Right forelimb (tissue), 1 donor: Measurements from ENCODE around the gene MEIOB.
"Not testable (repeated sequence)": the region's sequence is repeated elsewhere in the genome, so short reads cannot be mapped to it uniquely, and the experiment has no call there.

Experiments
- DNase-seq: peaks from one replicate; pipeline ENCODE4 v3.0.0-alpha.2; 2018

Gene MEIOB

DNA sequence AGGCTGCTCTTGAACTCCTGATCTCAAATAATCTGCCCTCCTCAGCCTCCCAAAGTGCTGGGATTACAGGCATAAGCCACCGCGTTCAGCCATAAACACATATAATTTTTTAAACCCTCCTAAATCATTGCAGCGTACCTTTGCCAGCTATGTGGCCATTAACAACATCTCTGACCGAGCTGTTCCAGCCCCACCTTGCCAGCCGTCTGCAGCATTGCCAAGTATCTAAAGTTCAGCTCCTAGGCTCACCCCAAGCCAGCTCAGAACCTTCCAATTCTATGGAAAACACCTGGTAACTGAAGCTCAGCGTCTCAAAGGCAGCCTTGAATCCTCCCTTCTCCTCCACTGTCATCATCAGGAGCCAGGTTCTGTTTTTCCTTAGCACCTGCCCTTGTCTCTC lies 5.1 kb upstream of the MEIOB start:
- DNase-seq = no peak

- DNase-seq = no peak
Measured at GRCh38 chr16:1876468-1876867, 4.5 kb upstream of the MEIOB start.

- DNase-seq = not testable (repeated sequence)
Measured at GRCh38 chr16:1876066-1876465, 4.1 kb upstream of the MEIOB start.

GRCh38 chr16:1874854-1875253 lies 2.9 kb upstream of the MEIOB start:
- DNase-seq = no peak

DNA sequence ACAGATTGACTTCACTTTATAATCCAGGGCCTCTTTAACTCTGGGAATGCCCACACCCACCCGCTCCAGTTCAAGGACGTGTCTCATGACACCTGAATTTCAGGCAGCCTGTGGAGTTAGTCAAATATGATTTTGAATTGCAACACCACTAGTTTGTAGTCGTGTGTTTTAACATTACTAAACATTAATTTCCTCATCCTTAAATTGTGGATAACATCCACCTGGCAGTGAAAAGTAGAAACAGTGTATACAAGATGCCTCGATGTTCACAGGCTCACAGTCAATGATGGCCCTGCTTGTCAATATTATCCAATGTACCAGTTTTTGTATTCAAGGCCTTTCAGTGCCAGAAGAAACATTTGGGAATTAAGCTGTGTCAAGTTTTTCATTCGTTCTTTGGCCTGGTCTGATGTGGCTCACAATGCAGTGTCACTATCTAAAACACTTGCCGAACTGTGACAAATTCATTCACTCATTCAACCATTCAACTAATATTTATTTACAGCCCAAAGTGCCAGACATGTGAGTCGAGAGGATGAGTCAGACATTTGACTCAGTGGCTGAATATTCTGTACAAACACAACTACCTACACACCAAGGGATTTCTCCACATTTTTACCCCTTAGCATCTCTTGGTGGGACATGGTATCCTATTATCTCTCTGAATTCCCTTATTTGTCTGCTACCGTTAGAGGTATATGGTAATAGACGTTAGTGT lies 1.4 kb downstream of the MEIOB start:
- DNase-seq = no peak

- DNase-seq = no peak
Measured at GRCh38 chr16:1865902-1866690, 5.9 kb downstream of the MEIOB start.

DNA sequence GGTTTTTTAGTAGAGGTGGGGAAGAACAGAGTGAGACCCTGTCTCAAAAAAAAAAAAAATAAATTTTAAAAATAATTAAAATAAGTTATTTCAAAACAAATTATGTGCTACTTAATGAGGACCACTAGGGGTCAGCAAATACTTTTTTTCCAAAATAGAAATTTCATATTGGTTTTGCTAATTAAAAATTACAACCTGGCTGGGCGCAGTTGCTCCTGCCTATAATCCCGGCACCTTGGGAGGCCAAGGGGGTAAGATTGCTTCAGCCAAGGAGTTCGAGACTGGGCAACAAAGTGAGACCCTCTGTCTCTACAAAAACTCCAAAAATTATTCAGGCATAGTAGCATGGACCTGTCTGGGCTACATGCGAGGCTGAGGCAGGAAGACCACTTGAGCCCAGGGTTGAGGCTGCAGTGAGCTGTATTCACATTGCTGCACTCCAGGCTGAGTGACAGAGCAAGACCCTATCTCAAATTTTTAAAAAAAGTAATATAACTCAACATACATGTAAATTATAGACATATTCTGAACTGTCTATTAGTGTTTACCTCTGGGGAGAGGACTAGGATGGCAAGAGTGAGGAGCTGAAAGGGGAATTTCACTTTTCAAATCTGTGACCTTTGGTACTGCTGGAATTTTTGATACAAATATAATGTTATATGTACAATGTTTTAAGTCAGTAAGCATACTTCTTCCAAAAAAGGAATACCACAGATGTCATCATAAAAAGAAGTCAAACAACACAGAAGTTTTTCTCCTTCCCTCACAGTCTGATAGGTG lies 8.1 kb downstream of the MEIOB start:
- DNase-seq = no peak

DNA sequence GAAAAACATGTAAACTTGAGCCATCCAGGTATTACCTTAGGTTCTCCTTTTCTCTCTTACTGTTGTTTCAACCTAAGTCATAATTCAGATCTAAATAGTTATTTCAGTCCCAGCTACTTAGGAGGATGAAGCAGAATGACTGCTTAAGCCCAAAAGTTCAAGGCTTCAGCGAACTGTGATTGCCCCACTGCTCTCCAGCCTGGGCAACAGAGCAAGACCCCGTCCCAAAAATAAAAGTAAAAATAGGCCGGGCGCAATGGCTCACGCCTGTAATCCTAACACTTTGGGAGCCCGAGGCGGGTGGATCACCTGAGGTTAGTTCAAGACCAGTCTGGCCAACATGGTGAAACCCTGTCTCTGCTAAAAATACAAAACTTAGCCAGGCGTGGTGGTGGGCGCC lies 9.6 kb downstream of the MEIOB start:
- no peak for DNase-seq

- DNase-seq = no peak
Measured at GRCh38 chr16:1861730-1862129, 10.2 kb downstream of the MEIOB start.

- DNase-seq = no peak
Measured at GRCh38 chr16:1859650-1860049, 12.3 kb downstream of the MEIOB start.

- no peak for DNase-seq
Measured at GRCh38 chr16:1858189-1858865, 13.6 kb downstream of the MEIOB start.

GRCh38 chr16:1857433-1858097 lies 14.4 kb downstream of the MEIOB start:
- DNase-seq = no peak

DNA sequence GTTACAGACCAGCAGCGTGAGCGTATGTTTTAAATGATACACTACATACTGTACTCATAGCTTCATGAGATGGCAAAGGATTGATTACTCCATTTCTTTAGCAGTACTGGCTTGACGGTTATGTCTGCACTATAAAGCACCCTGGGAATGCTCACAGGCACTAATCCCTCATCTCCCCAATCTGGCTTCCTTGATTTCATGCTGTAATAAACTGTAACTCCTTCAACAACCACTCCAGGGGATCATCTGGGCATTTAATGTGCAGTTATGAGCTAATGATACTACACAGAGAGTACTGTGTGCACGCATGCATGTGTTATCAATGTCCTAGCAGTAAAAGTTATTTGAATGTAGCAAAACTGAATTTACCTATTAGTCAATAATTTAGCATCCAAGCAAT lies 20.2 kb downstream of the MEIOB start:
- no peak for DNase-seq

- DNase-seq = no peak
Measured at GRCh38 chr16:1850981-1851380, 21.0 kb downstream of the MEIOB start.

- DNase-seq = no peak
Measured at GRCh38 chr16:1846416-1846815, 25.5 kb downstream of the MEIOB start.

GRCh38 chr16:1845985-1846384 lies 26.0 kb downstream of the MEIOB start:
- no peak for DNase-seq

- no peak for DNase-seq
Measured at GRCh38 chr16:1839554-1839953, 32.4 kb downstream of the MEIOB start.

- no peak for DNase-seq
Measured at GRCh38 chr16:1834096-1834495, 37.9 kb downstream of the MEIOB start.

DNA sequence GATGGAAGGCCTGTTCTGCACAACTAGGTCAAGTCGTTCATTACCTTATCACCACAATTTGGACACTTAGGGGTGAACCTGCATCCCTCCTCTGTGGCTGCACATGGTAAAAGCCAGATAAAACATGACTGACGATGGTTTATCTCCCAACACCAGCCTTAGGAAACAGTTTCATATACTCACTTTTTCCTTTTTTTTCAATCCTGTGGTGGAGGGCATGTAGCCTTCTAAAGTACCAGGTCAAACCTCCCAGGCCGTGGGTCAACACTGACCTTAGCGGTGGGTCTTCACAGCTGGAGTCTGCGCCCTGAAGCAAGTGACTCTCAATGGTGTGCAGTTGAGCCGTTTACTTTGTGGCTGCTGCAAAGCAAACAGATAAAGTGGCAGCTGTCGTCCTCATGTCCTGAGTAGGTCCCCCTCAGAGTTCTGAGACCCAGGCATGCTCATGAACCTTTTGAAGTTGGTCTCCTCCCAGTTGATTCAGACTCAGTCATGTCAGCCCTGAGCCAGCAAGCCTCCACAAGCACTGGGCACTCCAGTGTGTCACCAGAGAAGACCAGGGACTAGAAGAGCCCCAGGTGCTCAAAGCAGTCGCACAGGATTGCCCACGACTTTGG lies 39.0 kb downstream of the MEIOB start:
- no peak for DNase-seq

DNA sequence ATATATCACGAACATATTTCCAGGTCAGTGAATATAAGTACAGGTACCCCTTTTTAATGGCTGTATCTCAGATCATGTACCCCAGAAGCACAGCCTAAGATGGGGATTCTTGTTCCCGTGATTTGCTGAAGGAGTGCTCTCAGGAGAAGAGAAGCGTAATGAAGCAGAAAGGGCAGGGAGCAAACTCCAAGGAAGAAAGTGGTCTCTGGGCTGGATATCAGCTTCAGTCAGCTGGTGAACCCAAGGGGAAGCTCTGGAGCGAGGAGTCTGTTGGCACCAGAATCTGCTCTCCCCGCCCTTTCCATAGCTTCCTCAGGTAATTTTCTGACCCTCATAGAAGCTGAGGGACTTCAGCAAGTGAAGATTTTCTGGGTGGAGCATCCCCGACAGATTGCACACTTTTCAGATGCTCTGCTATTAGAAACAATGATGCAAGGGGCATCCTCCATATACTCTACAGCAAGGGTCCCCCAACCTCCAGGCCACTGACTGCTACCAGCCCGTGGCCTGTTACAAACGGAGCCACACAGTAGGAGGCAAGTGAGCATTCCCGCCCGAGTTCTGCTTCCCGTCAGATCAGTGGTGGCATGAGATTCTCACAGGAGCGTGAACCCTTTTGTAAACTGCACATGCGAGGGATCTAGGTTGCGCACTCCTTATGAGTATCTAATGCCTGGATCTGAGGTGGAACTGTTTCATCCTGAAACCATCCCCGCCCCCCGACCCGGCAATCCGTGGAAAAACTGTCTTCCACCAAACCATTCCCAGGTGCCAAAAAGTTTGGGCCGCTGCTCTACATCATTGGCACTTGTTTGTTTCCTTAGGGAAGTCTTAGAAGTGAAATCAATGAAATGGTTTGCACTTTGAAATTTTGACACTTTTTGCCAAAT lies 40.5 kb downstream of the MEIOB start:
- no peak for DNase-seq

DNA sequence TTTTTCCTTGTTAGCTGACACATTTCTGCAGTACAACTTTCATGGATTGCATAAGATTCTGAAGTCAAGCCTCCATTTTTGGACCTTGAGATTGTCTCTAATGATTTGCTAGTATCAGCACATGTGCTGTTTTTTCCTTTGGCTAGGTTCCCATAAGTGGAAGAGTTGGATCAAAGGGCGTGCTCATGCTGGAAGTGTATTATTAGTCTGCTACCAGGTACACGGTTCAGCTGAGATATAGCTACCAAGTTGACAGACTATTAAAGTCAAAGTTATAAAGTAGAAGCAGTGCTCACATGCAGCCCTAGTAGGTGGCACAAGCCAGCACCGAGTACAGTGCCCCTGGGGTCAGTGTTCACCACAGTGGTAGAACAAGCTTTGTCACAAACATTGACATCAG lies 41.8 kb downstream of the MEIOB start:
- no peak for DNase-seq
